ENCODE data around the gene ATP2B1.
"Not testable (repeated sequence)": the region's sequence is repeated elsewhere in the genome, so short reads cannot be mapped to it uniquely, and the experiment has no call there.

The ATP2B1 gene

DNA sequence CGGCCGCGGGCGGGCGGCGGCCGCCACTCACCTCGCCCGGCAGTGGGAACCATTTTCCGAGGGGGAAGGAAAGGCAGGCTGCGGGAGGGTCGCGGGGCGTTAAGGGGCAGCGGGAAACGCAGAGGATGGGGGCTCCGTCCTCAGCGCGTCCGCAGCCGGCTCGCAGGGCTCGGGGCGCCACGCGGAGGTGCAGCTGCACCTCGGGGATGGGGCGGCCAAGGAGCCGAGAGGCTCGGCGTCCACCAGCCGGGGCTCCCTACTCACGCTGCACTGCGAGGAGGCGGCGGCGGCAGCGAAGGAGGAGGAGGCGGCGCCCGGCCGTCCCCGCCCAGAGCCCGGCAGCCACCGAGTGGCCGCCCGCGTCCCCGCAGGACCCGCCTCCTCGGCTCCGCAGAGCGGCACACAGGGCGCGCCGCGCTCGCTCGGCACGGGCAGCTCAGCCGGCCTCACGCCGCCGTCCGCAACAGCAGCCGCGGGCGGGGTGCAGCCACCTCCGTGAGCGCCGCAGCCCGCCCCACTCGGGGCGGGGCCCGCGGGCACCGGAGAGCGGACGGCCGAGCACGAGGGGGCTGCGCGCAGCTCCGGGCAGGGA lies at the start of gene ATP2B1:
TSS of gene ATP2B1 (minus strand) at position 274 of the 592 bp plus-strand sequence. CDS start 52,952 bp downstream, outside the sequence.
- peak within 1 kb of the TSS; percentile 84 for H3K4me3 ChIP-seq (ENCODE audit: control insufficient read depth, low read depth, low read length)
- TF ChIP-seq, protein P1, sequence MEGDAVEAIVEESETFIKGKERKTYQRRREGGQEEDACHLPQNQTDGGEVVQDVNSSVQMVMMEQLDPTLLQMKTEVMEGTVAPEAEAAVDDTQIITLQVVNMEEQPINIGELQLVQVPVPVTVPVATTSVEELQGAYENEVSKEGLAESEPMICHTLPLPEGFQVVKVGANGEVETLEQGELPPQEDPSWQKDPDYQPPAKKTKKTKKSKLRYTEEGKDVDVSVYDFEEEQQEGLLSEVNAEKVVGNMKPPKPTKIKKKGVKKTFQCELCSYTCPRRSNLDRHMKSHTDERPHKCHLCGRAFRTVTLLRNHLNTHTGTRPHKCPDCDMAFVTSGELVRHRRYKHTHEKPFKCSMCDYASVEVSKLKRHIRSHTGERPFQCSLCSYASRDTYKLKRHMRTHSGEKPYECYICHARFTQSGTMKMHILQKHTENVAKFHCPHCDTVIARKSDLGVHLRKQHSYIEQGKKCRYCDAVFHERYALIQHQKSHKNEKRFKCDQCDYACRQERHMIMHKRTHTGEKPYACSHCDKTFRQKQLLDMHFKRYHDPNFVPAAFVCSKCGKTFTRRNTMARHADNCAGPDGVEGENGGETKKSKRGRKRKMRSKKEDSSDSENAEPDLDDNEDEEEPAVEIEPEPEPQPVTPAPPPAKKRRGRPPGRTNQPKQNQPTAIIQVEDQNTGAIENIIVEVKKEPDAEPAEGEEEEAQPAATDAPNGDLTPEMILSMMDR (conservative IDR thresholded peaks at IDR 0.05; ENCODE audit: control insufficient read depth, insufficient read depth, low read depth, low read length): no peak

DNA sequence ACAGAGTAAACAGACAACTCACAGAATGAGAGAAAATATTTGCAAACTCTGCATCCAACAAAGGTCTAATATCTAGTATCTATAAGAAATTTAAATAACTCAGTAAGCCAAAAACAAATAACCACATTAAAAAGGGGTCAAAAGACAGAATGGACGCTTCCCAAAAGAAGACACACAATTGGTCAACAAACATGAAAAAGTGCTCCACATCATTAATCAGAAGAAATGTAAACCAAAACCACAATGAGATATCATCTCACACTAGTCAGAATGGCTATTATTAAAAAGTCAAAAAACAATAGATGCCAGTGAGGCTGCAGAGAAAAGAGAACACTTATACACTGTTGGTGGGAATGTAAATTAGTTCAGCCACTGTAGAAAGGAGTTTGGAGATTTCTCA lies 49.3 kb upstream of the ATP2B1 start:
- H3K4me3 ChIP-seq (ENCODE audit: control insufficient read depth, low read depth, low read length): not testable (repeated sequence)

More for the DNA sequence above, at the start of gene ATP2B1:
- DNase-seq (ENCODE audit: low read depth): peak; percentile 77

DNA sequence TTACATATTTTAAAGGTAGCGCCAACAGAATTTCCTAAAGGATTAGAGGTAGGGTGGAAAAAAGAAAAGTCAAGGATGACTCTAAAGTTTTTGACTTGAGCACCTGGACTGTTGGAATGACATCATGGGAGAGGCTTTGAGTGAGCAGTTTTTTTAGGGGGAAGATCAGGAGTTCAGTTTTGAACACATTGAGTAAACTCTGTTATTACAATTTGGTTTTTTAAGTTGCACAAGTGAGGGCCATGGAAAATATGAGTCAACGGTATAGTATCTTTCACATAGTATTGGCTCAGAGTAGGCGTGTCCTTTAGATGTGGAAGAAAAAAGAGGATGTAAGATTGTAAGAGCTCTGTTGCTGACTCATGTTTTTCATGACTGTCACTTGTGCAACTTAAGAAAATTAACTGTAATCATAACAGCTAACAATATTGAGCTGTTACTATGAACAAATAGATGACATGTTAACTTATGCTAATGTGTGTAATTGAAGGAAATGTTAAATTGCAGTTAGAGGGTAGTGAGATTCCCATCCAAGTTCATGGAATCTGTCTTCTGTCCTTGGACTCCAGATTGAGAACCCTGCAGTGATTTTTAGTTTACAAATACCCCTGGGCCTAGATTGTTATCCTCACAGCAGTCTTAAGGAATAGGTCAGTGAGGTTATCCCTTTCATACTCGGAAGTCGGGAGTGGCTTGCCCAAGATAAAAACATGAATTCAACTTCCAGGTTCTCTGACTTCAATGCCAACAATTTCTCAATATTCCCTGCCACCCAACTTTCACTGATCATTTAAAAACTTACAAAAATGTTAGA lies 48.2 kb upstream of the ATP2B1 start:
- no peak overlapping the region for H3K4me3 ChIP-seq (ENCODE audit: control insufficient read depth, low read depth, low read length)
- TF ChIP-seq, protein P1 (conservative IDR thresholded peaks at IDR 0.05; ENCODE audit: control insufficient read depth, insufficient read depth, low read depth, low read length): no peak
- peak; percentile 100 for DNase-seq (ENCODE audit: low read depth)

More for the DNA sequence above, 49.3 kb upstream of the ATP2B1 start:
- DNase-seq (ENCODE audit: low read depth): peak; percentile 28

GRCh38 chr12:89756194-89756584 lies 47.6 kb upstream of the ATP2B1 start:
- TF ChIP-seq, protein P1 (conservative IDR thresholded peaks at IDR 0.05; ENCODE audit: control insufficient read depth, insufficient read depth, low read depth, low read length): no peak
- no peak for DNase-seq (ENCODE audit: low read depth)
- no peak overlapping the region for H3K4me3 ChIP-seq (ENCODE audit: control insufficient read depth, low read depth, low read length)

- TF ChIP-seq, protein P1 (conservative IDR thresholded peaks at IDR 0.05; ENCODE audit: control insufficient read depth, insufficient read depth, low read depth, low read length): no peak
- DNase-seq (ENCODE audit: low read depth): no peak
- H3K4me3 ChIP-seq (ENCODE audit: control insufficient read depth, low read depth, low read length): no peak overlapping the region
Observed at GRCh38 chr12:89753997-89754396, 45.4 kb upstream of the ATP2B1 start.

GRCh38 chr12:89752341-89752740 lies 43.7 kb upstream of the ATP2B1 start:
- TF ChIP-seq, protein P1 (conservative IDR thresholded peaks at IDR 0.05; ENCODE audit: control insufficient read depth, insufficient read depth, low read depth, low read length): no peak
- no peak for DNase-seq (ENCODE audit: low read depth)
- H3K4me3 ChIP-seq (ENCODE audit: control insufficient read depth, low read depth, low read length): no peak overlapping the region
